Measurements from ENCODE around the gene ZNF593OS.

GRCh38 chr1:26177182-26177684 is 5.6 kb upstream of the ZNF593OS start, which contains the start of gene CNKSR1:
- TF ChIP-seq EP300 (IDR thresholded peaks at IDR 0.05): no peak
- no peak for TF ChIP-seq POLR2A (IDR thresholded peaks at IDR 0.05)

All from gastroesophageal sphincter (tissue), 2 donors.